PC-3 (cell line): ENCODE data around the gene PPP1CB.

ENCODE experiments used
- EZH2 ChIP-seq: fragments of 300-600 bp; sonication (generic); IDR thresholded peaks from one replicate; pipeline ENCODE4 v1.6.1; 2017; ENCODE audit warnings: antibody characterized with exemption, mild to moderate bottlenecking, low read length; ENCODE audit not compliant: unreplicated experiment
- EZH2phosphoT487 ChIP-seq: fragments of 300-600 bp; sonication (generic); IDR thresholded peaks from 2 replicates; pipeline ENCODE4 v1.6.1; 2018; ENCODE audit warnings: mild to moderate bottlenecking, antibody characterized with exemption, low read length, borderline replicate concordance
- TF ChIP-seq, protein P1 (sequence below): fragments of 300-600 bp; sonication (generic); conservative IDR thresholded peaks from 2 replicates; pipeline ENCODE4 v1.5.1; 2017; ENCODE audit warnings: antibody characterized with exemption, low read depth, mild to moderate bottlenecking, low read length

DNA sequence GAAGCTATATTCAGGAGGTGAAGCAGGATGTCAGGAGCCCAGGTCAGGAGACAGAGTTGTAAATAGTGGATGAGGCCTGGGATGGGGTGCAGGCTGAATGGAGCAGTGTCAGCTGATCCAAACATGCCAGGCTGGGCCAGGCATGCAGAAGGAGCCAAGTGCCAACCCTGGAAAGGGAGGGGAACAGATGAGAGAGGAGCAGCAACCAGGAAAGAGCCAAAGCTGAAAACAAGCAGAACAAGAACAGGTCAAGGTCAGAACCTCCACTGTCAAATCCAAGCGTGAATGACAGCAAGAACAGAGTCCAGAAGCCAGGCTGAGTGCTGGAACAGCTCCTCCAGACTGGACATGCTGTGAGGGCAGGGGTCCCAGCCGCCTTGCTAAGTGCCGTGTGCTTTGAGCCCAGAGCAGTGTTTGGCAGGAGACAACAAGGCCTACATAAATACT lies 49.2 kb upstream of the PPP1CB start:
- TF ChIP-seq, protein P1, sequence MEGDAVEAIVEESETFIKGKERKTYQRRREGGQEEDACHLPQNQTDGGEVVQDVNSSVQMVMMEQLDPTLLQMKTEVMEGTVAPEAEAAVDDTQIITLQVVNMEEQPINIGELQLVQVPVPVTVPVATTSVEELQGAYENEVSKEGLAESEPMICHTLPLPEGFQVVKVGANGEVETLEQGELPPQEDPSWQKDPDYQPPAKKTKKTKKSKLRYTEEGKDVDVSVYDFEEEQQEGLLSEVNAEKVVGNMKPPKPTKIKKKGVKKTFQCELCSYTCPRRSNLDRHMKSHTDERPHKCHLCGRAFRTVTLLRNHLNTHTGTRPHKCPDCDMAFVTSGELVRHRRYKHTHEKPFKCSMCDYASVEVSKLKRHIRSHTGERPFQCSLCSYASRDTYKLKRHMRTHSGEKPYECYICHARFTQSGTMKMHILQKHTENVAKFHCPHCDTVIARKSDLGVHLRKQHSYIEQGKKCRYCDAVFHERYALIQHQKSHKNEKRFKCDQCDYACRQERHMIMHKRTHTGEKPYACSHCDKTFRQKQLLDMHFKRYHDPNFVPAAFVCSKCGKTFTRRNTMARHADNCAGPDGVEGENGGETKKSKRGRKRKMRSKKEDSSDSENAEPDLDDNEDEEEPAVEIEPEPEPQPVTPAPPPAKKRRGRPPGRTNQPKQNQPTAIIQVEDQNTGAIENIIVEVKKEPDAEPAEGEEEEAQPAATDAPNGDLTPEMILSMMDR = no peak
- TF ChIP-seq EZH2 (no peak), EZH2phosphoT487 (no peak)
